GM21390 (cell line): ENCODE measurements around the gene DAO.
"Not testable (repeated sequence)": the region's sequence is repeated elsewhere in the genome, so short reads cannot be mapped to it uniquely, and the experiment has no call there.

ENCODE experiments used
- ATAC-seq: cut with Tn5 transposase; IDR thresholded peaks from one replicate; pipeline ENCODE4 v1.9.1; 2021; ENCODE audit not compliant: unreplicated experiment

Gene DAO

GRCh38 chr12:108879615-108880254 lies at the start of gene DAO:
TSS of gene DAO (plus strand) at chr12:108880092. CDS start at chr12:108885007, 4,915 bp downstream.
- no peak for ATAC-seq

- ATAC-seq: peak; percentile 57
Observed at GRCh38 chr12:108831309-108831991, 48.4 kb upstream of the DAO start.

DNA sequence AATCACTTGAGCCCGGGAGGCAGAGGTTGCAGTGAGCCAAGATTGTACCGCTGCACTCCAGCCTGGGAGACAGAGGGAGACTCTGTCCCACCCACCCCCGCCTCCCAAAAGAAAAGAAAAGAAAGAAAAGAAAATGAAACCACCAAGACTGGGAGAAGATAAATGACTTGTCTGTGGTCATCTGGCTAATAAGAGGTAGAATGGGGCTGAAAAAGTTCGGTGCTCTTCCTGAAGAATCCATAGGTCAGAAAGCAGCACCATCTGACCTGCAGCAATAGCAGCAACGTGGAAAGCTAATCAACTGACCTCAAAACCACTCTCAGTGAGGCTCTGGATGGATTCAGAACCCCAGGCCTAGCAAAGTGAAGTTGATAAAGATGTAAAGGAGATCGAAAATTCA lies 47.7 kb upstream of the DAO start:
- no peak for ATAC-seq

DNA sequence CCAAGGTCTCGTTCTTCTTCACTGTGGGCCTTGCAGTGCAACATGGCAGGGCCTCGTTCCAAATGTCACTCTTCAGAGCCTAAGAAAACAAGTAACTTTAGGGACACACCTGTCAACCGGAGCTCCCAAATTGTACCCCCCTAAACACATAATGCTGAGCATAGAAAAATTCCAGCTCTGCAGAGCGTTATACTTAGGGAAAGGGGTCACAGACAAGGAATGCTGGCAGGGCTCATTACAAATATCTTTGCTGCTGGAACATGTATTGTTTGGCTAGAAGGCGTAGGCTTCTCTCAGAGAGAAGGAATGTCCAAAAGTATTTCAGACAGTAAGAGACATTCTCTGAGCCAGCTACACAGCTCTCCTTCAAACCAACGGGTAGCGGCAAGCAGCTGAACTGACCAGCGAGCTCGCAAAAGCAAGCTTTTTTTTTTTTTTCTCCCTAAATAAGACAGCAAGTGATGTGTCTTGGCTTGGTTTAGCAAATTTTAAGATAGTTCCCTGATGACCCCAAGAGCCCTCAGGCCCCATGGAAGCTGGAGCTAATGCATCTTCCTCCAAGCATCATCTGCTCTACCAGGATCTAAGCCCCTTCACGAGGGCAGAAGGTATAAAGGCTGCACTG lies 47.0 kb upstream of the DAO start:
- no peak for ATAC-seq

DNA sequence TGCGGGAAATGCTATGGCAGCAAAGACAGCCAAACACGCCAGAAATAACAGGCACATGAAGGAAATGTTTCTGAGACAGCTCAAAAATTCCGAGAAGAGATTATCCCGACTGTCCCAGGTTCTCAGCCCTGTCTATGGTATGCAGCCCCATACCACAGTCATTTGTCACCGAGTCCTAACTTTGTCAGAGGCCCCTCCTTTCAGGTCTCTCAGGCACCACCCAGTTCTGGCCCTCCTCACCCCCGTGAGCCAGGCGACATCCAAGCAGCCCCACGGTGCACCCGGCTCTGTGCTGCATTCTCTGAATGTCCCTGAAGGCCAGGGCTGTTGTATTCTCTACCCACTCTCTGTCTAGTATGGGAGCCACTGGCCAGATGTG lies 46.5 kb upstream of the DAO start:
- ATAC-seq: no peak

- ATAC-seq: no peak
Observed at GRCh38 chr12:108833757-108834472, 46.0 kb upstream of the DAO start.

- no peak for ATAC-seq
Observed at GRCh38 chr12:108835860-108836634, 43.8 kb upstream of the DAO start.

DNA sequence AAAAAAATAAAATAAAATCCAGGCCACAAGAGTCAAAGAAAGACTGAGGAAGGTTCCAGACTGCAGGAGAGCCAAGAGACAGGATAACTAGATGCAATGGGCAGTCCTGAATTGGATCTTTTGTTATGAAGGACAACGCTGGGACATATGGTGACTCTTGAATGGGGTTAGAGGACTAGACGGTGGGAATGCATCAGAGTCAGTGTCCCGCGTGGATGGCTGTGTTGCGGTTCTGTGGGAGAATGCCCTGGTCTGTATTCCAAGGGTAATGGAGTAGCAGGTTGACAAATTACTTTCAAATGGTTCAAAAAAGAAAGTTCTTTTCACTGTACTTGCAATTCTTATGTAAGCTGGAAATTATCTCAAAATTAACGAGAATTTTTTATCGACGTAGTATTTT lies 42.7 kb upstream of the DAO start:
- ATAC-seq: no peak

- no peak for ATAC-seq
Observed at GRCh38 chr12:108837680-108838079, 42.2 kb upstream of the DAO start.

DNA sequence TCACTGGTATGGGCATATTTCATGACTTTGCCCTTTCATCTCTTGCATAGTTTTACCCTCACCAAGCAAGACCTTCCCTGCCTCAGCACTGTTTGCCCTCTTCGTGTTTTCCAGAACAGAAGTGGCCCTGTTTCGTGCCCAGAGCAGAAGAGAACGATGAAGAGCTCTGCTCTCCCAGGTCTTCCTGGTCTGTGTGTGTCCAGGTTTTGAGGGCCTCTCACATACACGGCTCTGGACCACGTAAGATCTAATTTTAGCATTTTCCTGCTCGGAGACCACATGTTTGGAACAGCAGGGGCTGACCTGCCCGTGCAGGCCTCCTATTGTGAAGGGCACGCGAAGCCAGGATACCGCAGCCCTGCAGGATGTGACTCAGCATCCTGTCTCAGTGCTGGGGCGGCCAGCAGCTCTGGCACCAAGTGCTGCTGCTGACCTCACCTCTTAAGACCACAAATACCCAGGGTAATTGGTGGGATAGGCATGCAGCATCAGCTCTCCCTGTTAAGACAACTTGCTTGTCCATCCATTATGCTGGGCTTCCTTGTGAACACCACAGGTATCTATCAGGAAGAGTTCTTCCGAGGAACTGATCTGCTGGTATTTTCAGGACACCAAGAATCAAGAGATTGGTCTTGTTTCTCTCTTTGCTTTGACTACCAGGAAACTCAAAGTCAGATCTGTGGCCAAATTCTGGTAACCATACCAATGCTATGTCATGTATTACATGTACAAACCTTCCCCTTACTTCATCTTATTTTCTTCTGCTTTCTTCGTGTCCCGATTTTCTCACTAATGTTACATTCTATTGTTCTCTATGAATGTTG lies 41.5 kb upstream of the DAO start:
- ATAC-seq: peak; percentile 99

GRCh38 chr12:108839018-108839889 lies 40.6 kb upstream of the DAO start:
- ATAC-seq: no peak

GRCh38 chr12:108839890-108840230 lies 40.0 kb upstream of the DAO start:
- no peak for ATAC-seq

DNA sequence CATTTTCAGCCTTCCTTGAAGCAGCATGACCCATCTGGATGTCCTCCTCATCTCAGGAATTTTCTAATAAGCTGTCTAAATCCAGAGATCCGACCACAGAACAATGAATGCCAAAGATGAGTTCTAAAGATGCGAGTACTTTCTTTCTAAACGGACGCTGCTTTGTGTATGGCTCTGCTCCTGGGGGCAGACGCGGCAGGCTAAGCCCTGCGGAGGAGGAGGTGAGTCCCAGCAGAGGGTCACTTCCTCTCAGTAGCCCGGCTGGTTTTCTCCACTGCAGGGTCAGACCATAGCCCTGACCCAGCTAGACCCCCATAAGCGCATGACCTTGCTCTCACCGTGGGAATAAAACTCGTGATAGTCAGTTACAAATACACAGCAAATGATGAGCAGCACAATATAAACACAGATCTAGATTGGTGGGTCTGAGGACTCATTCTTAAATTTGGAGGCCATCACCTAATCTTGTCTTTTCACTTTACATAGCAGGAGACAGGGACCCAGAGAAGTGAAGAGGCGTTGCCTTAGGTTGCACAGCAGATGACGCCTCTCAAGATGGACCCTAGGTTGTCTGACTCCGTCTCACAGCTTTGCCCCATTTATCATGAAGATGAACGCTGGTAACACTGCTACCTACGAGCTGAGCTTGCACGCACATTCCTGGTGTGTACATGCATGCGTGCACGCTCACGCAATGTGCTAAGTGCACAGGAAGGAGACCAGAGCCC lies 39.1 kb upstream of the DAO start:
- ATAC-seq: no peak

GRCh38 chr12:108841825-108842224 lies 38.1 kb upstream of the DAO start:
- not testable (repeated sequence) for ATAC-seq

- no peak for ATAC-seq
Observed at GRCh38 chr12:108842361-108842760, 37.5 kb upstream of the DAO start.

GRCh38 chr12:108843187-108843586 lies 36.7 kb upstream of the DAO start:
- no peak for ATAC-seq

GRCh38 chr12:108845696-108846095 lies 34.2 kb upstream of the DAO start:
- no peak for ATAC-seq

- no peak for ATAC-seq
Observed at GRCh38 chr12:108846290-108846701, 33.6 kb upstream of the DAO start.

- ATAC-seq: no peak
Observed at GRCh38 chr12:108847705-108848104, 32.2 kb upstream of the DAO start.
